A673 (cell line): ENCODE results near the gene ZBP1. TPM values are rescaled to one million over a fixed set of nuclear protein-coding genes. Genes with fewer than 3 reads are reported as not detected.

Experiments
- BruUV-seq: library from RNA; stranded (reverse); fragments of 400-500 nt; replicated peaks from 2 replicates; lab custom pipeline; 2021; lab: Mats Ljungman, UMichigan
- CTCF ChIA-PET: fragments of 300-600 bp; sonication (Branson Sonifier 250); formaldehyde crosslinking; loops from one replicate; lab custom pipeline; 2022; ENCODE audit warnings: antibody characterized with exemption; lab: Charles Lee
- POLR2A ChIA-PET: fragments of 300-600 bp; sonication (Branson Sonifier 250); formaldehyde crosslinking; loops from one replicate; lab custom pipeline; 2022; ENCODE audit warnings: antibody characterized with exemption; ENCODE audit not compliant: low non-redundant PET; lab: Charles Lee
- DNase-seq: peaks from one replicate; pipeline ENCODE4 v3.0.0-alpha.2; 2015; ENCODE audit warnings: low spot score
- H3K27ac ChIP-seq: fragments of 200-600 bp; sonication (generic); 2 replicates; pipeline ENCODE4 v1.5.1; 2016; ENCODE audit warnings: mixed run types, low read depth, mild to moderate bottlenecking, mixed read lengths, antibody characterized with exemption, low read length; ENCODE audit not compliant: poor library complexity, severe bottlenecking
- H3K27me3 ChIP-seq: fragments of 200-600 bp; sonication (generic); replicated peaks from 2 replicates; pipeline ENCODE4 v1.6.1; 2017; ENCODE audit warnings: mixed run types, low read depth, mild to moderate bottlenecking, mixed read lengths, antibody characterized with exemption, low read length; ENCODE audit not compliant: insufficient read depth, poor library complexity
- H3K36me3 ChIP-seq: fragments of 200-600 bp; sonication (generic); 2 replicates; pipeline ENCODE4 v1.6.1; 2016; ENCODE audit warnings: mixed run types, mild to moderate bottlenecking, mixed read lengths, antibody characterized with exemption, low read length; ENCODE audit not compliant: insufficient read depth, poor library complexity, severe bottlenecking
- H3K4me1 ChIP-seq: fragments of 200-600 bp; sonication (generic); 2 replicates; pipeline ENCODE4 v1.6.1; 2017; ENCODE audit warnings: mixed run types, mild to moderate bottlenecking, mixed read lengths, antibody characterized with exemption, low read length; ENCODE audit not compliant: insufficient read depth, poor library complexity, severe bottlenecking
- H3K4me3 ChIP-seq: fragments of 200-600 bp; sonication (generic); 2 replicates; pipeline ENCODE4 v1.5.1; 2016; ENCODE audit warnings: low read depth, mixed run types, mild to moderate bottlenecking, mixed read lengths, low read length; ENCODE audit not compliant: poor library complexity, severe bottlenecking
- H3K9me3 ChIP-seq: fragments of 200-600 bp; sonication (generic); 2 replicates; pipeline ENCODE4 v1.6.1; 2016; ENCODE audit warnings: mixed run types, low read depth, mild to moderate bottlenecking, mixed read lengths, antibody characterized with exemption, low read length; ENCODE audit not compliant: poor library complexity, severe bottlenecking
- CTCF ChIP-seq: fragments of 300-800, 200-600 bp; sonication (generic); conservative IDR thresholded peaks from 2 replicates; pipeline ENCODE4 v1.5.1; 2017; ENCODE audit warnings: low read depth, mild to moderate bottlenecking, antibody characterized with exemption, low read length, moderate library complexity, mixed read lengths
- EZH2 ChIP-seq: fragments of 200-600 bp; sonication (generic); IDR thresholded peaks from 2 replicates; pipeline ENCODE4 v1.6.1; 2017; ENCODE audit warnings: borderline replicate concordance, low read depth, mild to moderate bottlenecking, mixed read lengths, antibody characterized with exemption, low read length; ENCODE audit not compliant: poor library complexity, severe bottlenecking
- intact Hi-C: fragments of 100-400 bp; cut with micrococcal nuclease; formaldehyde crosslinking; loops from one replicate; pipeline ENCODE4 v1.10.0; 2022; ENCODE audit not compliant: unreplicated experiment
- total RNA-seq: library from RNA; stranded (reverse); gene quantifications from 2 replicates; pipeline ENCODE4 v1.2.3, GENCODE V29; 2021

Gene ZBP1
- total RNA-seq, 1 experiment from 2014 or later: not detected

- H3K27ac ChIP-seq: no peak overlapping the region
- CTCF ChIA-PET: no interaction called here
- no peak overlapping the region for H3K4me3 ChIP-seq
- no TSS peak for BruUV-seq
- TF ChIP-seq EZH2 (no peak), CTCF (no peak)
- H3K4me1 ChIP-seq: no peaks in the 10 kb centered on the region
- intact Hi-C loops: no loop called here
- H3K9me3 ChIP-seq: no peaks in the 10 kb centered on the region
- H3K36me3 ChIP-seq: peaks cover 3% of the 10 kb centered on the region
- H3K27me3 ChIP-seq: no peaks in the 10 kb centered on the region
- DNase-seq: no peak
- POLR2A ChIA-PET: no interaction called here
These were observed 29.4 kb upstream of the ZBP1 start for GRCh38 chr20:57649617-57650015.

GRCh38 chr20:57648878-57649616 lies 28.8 kb upstream of the ZBP1 start:
- CTCF ChIA-PET: no interaction called here
- BruUV-seq: no TSS peak

GRCh38 chr20:57647933-57648785 lies 27.9 kb upstream of the ZBP1 start:
- no peak overlapping the region for H3K4me3 ChIP-seq
- no peak for TF ChIP-seq EZH2
- BruUV-seq: no TSS peak
- no peaks in the 10 kb centered on the region for H3K27me3 ChIP-seq
- ChIA-PET POLR2A (no interaction called here), CTCF (no interaction called here)
- H3K9me3 ChIP-seq: no peaks in the 10 kb centered on the region
- H3K27ac ChIP-seq: no peak overlapping the region
- intact Hi-C loops: no loop called here
- DNase-seq: no peak
- no peaks in the 10 kb centered on the region for H3K4me1 ChIP-seq
- H3K36me3 ChIP-seq: peaks cover 3% of the 10 kb centered on the region

More at GRCh38 chr20:57648878-57649616, 28.8 kb upstream of the ZBP1 start:
- intact Hi-C loops: no loop called here
- no peak for DNase-seq
- H3K36me3 ChIP-seq: peaks cover 3% of the 10 kb centered on the region
- H3K27ac ChIP-seq: no peak overlapping the region
- TF ChIP-seq CTCF (no peak), EZH2 (no peak)
- H3K4me1 ChIP-seq: no peaks in the 10 kb centered on the region
- POLR2A ChIA-PET: no interaction called here
- no peaks in the 10 kb centered on the region for H3K9me3 ChIP-seq
- H3K4me3 ChIP-seq: no peak overlapping the region
- no peaks in the 10 kb centered on the region for H3K27me3 ChIP-seq
